Stimulated activated CD8-positive, alpha-beta memory T cell treated with anti-CD3 and anti-CD28 coated beads, Interleukin-4, amount 100 ng/mL, for 48 hours (primary cell): Measurements from ENCODE around the gene EVC.

Experiments used
- DNase-seq: peaks from one replicate; pipeline ENCODE4 v3.0.0-alpha.2; 2020

The EVC gene

GRCh38 chr4:5710961-5711478, at the start of gene EVC:
TSS of gene EVC (plus strand) at chr4:5711201. CDS start at chr4:5711381, 180 bp downstream.
- peak; percentile 69 for DNase-seq

GRCh38 chr4:5661237-5661636, 49.8 kb upstream of the EVC start:
- no peak for DNase-seq

- DNase-seq = no peak
These were observed 48.4 kb upstream of the EVC start for GRCh38 chr4:5662555-5662954.

- no peak for DNase-seq
These were observed 46.2 kb upstream of the EVC start for GRCh38 chr4:5664778-5665177.

GRCh38 chr4:5666741-5667140, 44.3 kb upstream of the EVC start:
- no peak for DNase-seq

- no peak for DNase-seq
These were observed 34.2 kb upstream of the EVC start for GRCh38 chr4:5676763-5677162.

- DNase-seq = no peak
These were observed 32.0 kb upstream of the EVC start for GRCh38 chr4:5678977-5679376.

- DNase-seq = no peak
These were observed 27.4 kb upstream of the EVC start for GRCh38 chr4:5683566-5683965.

GRCh38 chr4:5685296-5685695, 25.7 kb upstream of the EVC start:
- DNase-seq = no peak

- no peak for DNase-seq
These were observed 24.7 kb upstream of the EVC start for GRCh38 chr4:5686338-5686737.

GRCh38 chr4:5689065-5689464, 21.9 kb upstream of the EVC start:
- DNase-seq = no peak

GRCh38 chr4:5691491-5692132, 19.4 kb upstream of the EVC start:
- no peak for DNase-seq

GRCh38 chr4:5693871-5694270, 17.1 kb upstream of the EVC start:
- DNase-seq = no peak

GRCh38 chr4:5696341-5696740, 14.7 kb upstream of the EVC start:
- DNase-seq = no peak

GRCh38 chr4:5700459-5700858, 10.5 kb upstream of the EVC start:
- DNase-seq = no peak

GRCh38 chr4:5701971-5702370, 9.0 kb upstream of the EVC start:
- DNase-seq = no peak

- DNase-seq = no peak
These were observed 7.2 kb upstream of the EVC start for GRCh38 chr4:5703831-5704230.

GRCh38 chr4:5704276-5704675, 6.7 kb upstream of the EVC start:
- DNase-seq = no peak

GRCh38 chr4:5705647-5706320, 5.2 kb upstream of the EVC start:
- DNase-seq = no peak

- no peak for DNase-seq
These were observed 4.3 kb upstream of the EVC start for GRCh38 chr4:5706486-5707290.

- no peak for DNase-seq
These were observed 3.6 kb upstream of the EVC start for GRCh38 chr4:5707366-5707765.

- DNase-seq = peak; percentile 35
These were observed 3.1 kb upstream of the EVC start for GRCh38 chr4:5707778-5708448.
